Measurements from ENCODE around the gene TOM1L2. TPM values are rescaled to one million over a fixed set of nuclear protein-coding genes. Genes with fewer than 3 reads are reported as not detected.
A peak's percentile ranks its signal among the peaks of the same experiment; 100 is the strongest.

Gene TOM1L2
- total and polyA plus RNA-seq, 2 of the 4 experiments (the other 2 are of a cell fraction), result 34.4 to 51.7 TPM

GRCh38 chr17:18002171-18002570 is 30.0 kb upstream of the TOM1L2 start:
- Histone ChIP-seq H3K4me1 (ENCODE audit: control insufficient read depth, insufficient read depth, low read length) (peaks cover 2% of the 10 kb centered on the region; the same call in 1 of the 2 replicates), H3K23ac (ENCODE audit: low read depth, low read length) (no peak overlapping the region), H4K20me1 (ENCODE audit: insufficient read depth, low read length) (no peaks in the 10 kb centered on the region), H3K79me1 (ENCODE audit: low read depth in 1 of 2, low read length in 2 of 2) (no peaks in the 10 kb centered on the region), H2BK120ac (ENCODE audit: low read depth, low read length) (no peak overlapping the region), H3K27ac (ENCODE audit: insufficient read depth, low read length) (no peak overlapping the region), H2BK20ac (ENCODE audit: low read depth, low read length) (no peak overlapping the region), H2BK15ac (ENCODE audit: low read depth, low read length) (no peak overlapping the region), H4K8ac (ENCODE audit: low read depth in 2 of 2, low read length in 2 of 2) (no peak overlapping the region), H2AK5ac (ENCODE audit: low read depth, low read length) (no peak overlapping the region), H3K9me3 (ENCODE audit: control insufficient read depth, insufficient read depth, low read length) (no peaks in the 10 kb centered on the region), H4K91ac (ENCODE audit: insufficient read depth, low read depth, low read length) (no peak overlapping the region), H3K27me3 (ENCODE audit: control insufficient read depth, insufficient read depth, low read length) (no peaks in the 10 kb centered on the region), H3K4ac (ENCODE audit: low read depth, low read length) (no peak overlapping the region), H3K56ac (ENCODE audit: extremely low read depth, insufficient read depth, low read length) (no peak overlapping the region), H3K18ac (ENCODE audit: low read depth, low read length) (no peak overlapping the region), H4K5ac (ENCODE audit: low read depth, low read length) (no peak overlapping the region), H3K14ac (replicated peaks; ENCODE audit: low read depth, low read length) (no peak overlapping the region), H3K4me3 (ENCODE audit: insufficient read depth, low read depth, low read length) (no peak overlapping the region), H3K9me1 (ENCODE audit: insufficient read depth, low read length) (peaks cover 16% of the 10 kb centered on the region; the same call in 1 of the 2 replicates), H3K9ac (ENCODE audit: low read depth, low read length) (no peak overlapping the region), H3K4me2 (ENCODE audit: low read depth, low read length) (no peak overlapping the region), H2AK9ac (replicated peaks; ENCODE audit: low read depth, low read length, poor library complexity) (no peak overlapping the region), H3K36me3 (ENCODE audit: control insufficient read depth, insufficient read depth, low read length) (no peaks in the 10 kb centered on the region; the same call in 1 of the 2 replicates), H2AFZ (replicated peaks; ENCODE audit: low read length, poor library complexity) (no peak overlapping the region), H2BK5ac (ENCODE audit: low read depth, low read length, poor library complexity, severe bottlenecking) (no peak overlapping the region)
- dilution Hi-C loops (cut with HindIII; ENCODE audit: low sequenced_read_pairs, unreplicated experiment) (no loop called here), intact Hi-C loops (cut with micrococcal nuclease) (no loop called here), in situ Hi-C loops (cut with MboI; ENCODE audit: low sequenced_read_pairs) (no loop called here)
- ATAC-seq (ENCODE audit: low read depth), result no peak
- DNase-seq, result peak; percentile 28
- ChIA-PET CTCF (no interaction called here), POLR2A (ENCODE audit: unreplicated experiment) (no interaction called here)
- WGBS, 2 experiments (ENCODE audit: extremely low coverage in 2 of 2, insufficient read length in 1 of 2), result no CpG with 5 or more reads among the region's 2 CpGs
- BruUV-seq (replicated peaks), result no TSS peak
- TF ChIP-seq POLR2A (IDR thresholded peaks at IDR 0.05; ENCODE audit: low read depth, low read length) (no peak), CEBPB (IDR thresholded peaks at IDR 0.05; ENCODE audit: low read depth, low read length) (no peak), CHD1 (IDR thresholded peaks at IDR 0.05; ENCODE audit: low read depth, low read length) (no peak), RAD21 (IDR thresholded peaks at IDR 0.05; ENCODE audit: low read length) (no peak), MAZ (IDR thresholded peaks at IDR 0.05; ENCODE audit: borderline replicate concordance, low read depth, low read length) (no peak), RFX5 (IDR thresholded peaks at IDR 0.05; ENCODE audit: low read depth, low read length) (no peak), NFE2L2 (IDR thresholded peaks at IDR 0.05; ENCODE audit: low read depth, low read length) (no peak), USF2 (IDR thresholded peaks at IDR 0.05; ENCODE audit: low read depth, low read length) (no peak)

Measured in IMR-90 (cell line).